ENCODE data around the gene AFAP1L2.

Gene AFAP1L2

GRCh38 chr10:114313866-114314265, 90.4 kb downstream of the AFAP1L2 start:
- no peak for DNase-seq (ENCODE audit: insufficient read length)
- no peak for TF ChIP-seq POLR2AphosphoS5 (IDR thresholded peaks at IDR 0.05; ENCODE audit: low read depth, low read length)
- no peak for TF ChIP-seq POLR2A (IDR thresholded peaks at IDR 0.05; ENCODE audit: low read depth, low read length)
- TF ChIP-seq TAF1 (IDR thresholded peaks at IDR 0.05; ENCODE audit: borderline replicate concordance, low read depth, low read length): no peak
- no peak for FAIRE-seq

- FAIRE-seq (no peak), DNase-seq (ENCODE audit: insufficient read length) (no peak)
- TF ChIP-seq POLR2AphosphoS5 (IDR thresholded peaks at IDR 0.05; ENCODE audit: low read depth, low read length) (no peak), POLR2A (IDR thresholded peaks at IDR 0.05; ENCODE audit: low read depth, low read length) (no peak), TAF1 (IDR thresholded peaks at IDR 0.05; ENCODE audit: borderline replicate concordance, low read depth, low read length) (no peak)
These were observed 91.2 kb downstream of the AFAP1L2 start for GRCh38 chr10:114313139-114313538.

GRCh38 chr10:114311496-114312209, 92.6 kb downstream of the AFAP1L2 start:
- FAIRE-seq (no peak), DNase-seq (ENCODE audit: insufficient read length) (no peak)
- TF ChIP-seq POLR2AphosphoS5 (IDR thresholded peaks at IDR 0.05; ENCODE audit: low read depth, low read length) (no peak), TAF1 (IDR thresholded peaks at IDR 0.05; ENCODE audit: borderline replicate concordance, low read depth, low read length) (no peak), POLR2A (IDR thresholded peaks at IDR 0.05; ENCODE audit: low read depth, low read length) (no peak)

- TF ChIP-seq POLR2AphosphoS5 (IDR thresholded peaks at IDR 0.05; ENCODE audit: low read depth, low read length): no peak
- TF ChIP-seq POLR2A (IDR thresholded peaks at IDR 0.05; ENCODE audit: low read depth, low read length): no peak
- no peak for FAIRE-seq
- DNase-seq (ENCODE audit: insufficient read length): no peak
These were observed 93.3 kb downstream of the AFAP1L2 start for GRCh38 chr10:114311023-114311422.

GRCh38 chr10:114310346-114310745, 94.0 kb downstream of the AFAP1L2 start:
- TF ChIP-seq POLR2A (IDR thresholded peaks at IDR 0.05; ENCODE audit: low read depth, low read length): no peak
- no peak for TF ChIP-seq TAF1 (IDR thresholded peaks at IDR 0.05; ENCODE audit: borderline replicate concordance, low read depth, low read length)
- no peak for TF ChIP-seq POLR2AphosphoS5 (IDR thresholded peaks at IDR 0.05; ENCODE audit: low read depth, low read length)
- no peak for DNase-seq (ENCODE audit: insufficient read length)
- FAIRE-seq: no peak

- FAIRE-seq: no peak
- DNase-seq (ENCODE audit: insufficient read length): no peak
- TF ChIP-seq POLR2A (IDR thresholded peaks at IDR 0.05; ENCODE audit: low read depth, low read length): no peak
- no peak for TF ChIP-seq TAF1 (IDR thresholded peaks at IDR 0.05; ENCODE audit: borderline replicate concordance, low read depth, low read length)
- no peak for TF ChIP-seq POLR2AphosphoS5 (IDR thresholded peaks at IDR 0.05; ENCODE audit: low read depth, low read length)
These were observed 95.0 kb downstream of the AFAP1L2 start for GRCh38 chr10:114309364-114309651.

- FAIRE-seq: peak; percentile 24
- no peak for DNase-seq (ENCODE audit: insufficient read length)
- TF ChIP-seq POLR2AphosphoS5 (IDR thresholded peaks at IDR 0.05; ENCODE audit: low read depth, low read length): no peak
- no peak for TF ChIP-seq TAF1 (IDR thresholded peaks at IDR 0.05; ENCODE audit: borderline replicate concordance, low read depth, low read length)
- TF ChIP-seq POLR2A (IDR thresholded peaks at IDR 0.05; ENCODE audit: low read depth, low read length): no peak
These were observed 95.6 kb downstream of the AFAP1L2 start for GRCh38 chr10:114308531-114309363.

- TF ChIP-seq POLR2AphosphoS5 (IDR thresholded peaks at IDR 0.05; ENCODE audit: low read depth, low read length) (no peak), POLR2A (IDR thresholded peaks at IDR 0.05; ENCODE audit: low read depth, low read length) (no peak), TAF1 (IDR thresholded peaks at IDR 0.05; ENCODE audit: borderline replicate concordance, low read depth, low read length) (no peak)
- DNase-seq (ENCODE audit: insufficient read length) (no peak), FAIRE-seq (no peak)
These were observed 96.6 kb downstream of the AFAP1L2 start for GRCh38 chr10:114307731-114308130.

GRCh38 chr10:114306116-114306973, 98.0 kb downstream of the AFAP1L2 start:
- FAIRE-seq (no peak), DNase-seq (ENCODE audit: insufficient read length) (no peak)
- TF ChIP-seq POLR2A (IDR thresholded peaks at IDR 0.05; ENCODE audit: low read depth, low read length): no peak
- TF ChIP-seq POLR2AphosphoS5 (IDR thresholded peaks at IDR 0.05; ENCODE audit: low read depth, low read length): no peak
- TF ChIP-seq TAF1 (IDR thresholded peaks at IDR 0.05; ENCODE audit: borderline replicate concordance, low read depth, low read length): no peak

- FAIRE-seq: no peak
- no peak for DNase-seq (ENCODE audit: insufficient read length)
- TF ChIP-seq POLR2A (IDR thresholded peaks at IDR 0.05; ENCODE audit: low read depth, low read length): no peak
- TF ChIP-seq TAF1 (IDR thresholded peaks at IDR 0.05; ENCODE audit: borderline replicate concordance, low read depth, low read length): no peak
- TF ChIP-seq POLR2AphosphoS5 (IDR thresholded peaks at IDR 0.05; ENCODE audit: low read depth, low read length): no peak
These were observed 98.8 kb downstream of the AFAP1L2 start for GRCh38 chr10:114305521-114305925.
